GM12878 (cell line): ENCODE measurements around the gene PUS10. TPM values are rescaled to one million over a fixed set of nuclear protein-coding genes. Genes with fewer than 3 reads are reported as not detected.

ENCODE experiments used
- ATAC-seq: fragments of 200-7000 bp; cut with Tn5 transposase; 3 replicates; pipeline ENCODE4 v1.9.1; 2020; ENCODE audit warnings: mild to moderate bottlenecking, moderate library complexity
- BruUV-seq: library from RNA; stranded (reverse); fragments of 400-500 nt; replicated peaks from 2 replicates; lab custom pipeline; 2021; lab: Mats Ljungman, UMichigan
- CTCF ChIA-PET: fragments of 300-600 bp; sonication (Branson Sonifier 250); formaldehyde crosslinking; extraction: SDS; loops from one replicate; lab custom pipeline; 2021; ENCODE audit warnings: inconsistent platforms; lab: Yijun Ruan, JAX
- POLR2A ChIA-PET: fragments of 350-600 bp; formaldehyde crosslinking; extraction: SDS; loops from one replicate; lab custom pipeline; 2021; ENCODE audit warnings: inconsistent platforms; lab: Charles Lee
- RAD21 ChIA-PET: fragments of 300-600 bp; sonication (Branson Sonifier 250); formaldehyde crosslinking; loops from one replicate; lab custom pipeline; 2023; ENCODE audit warnings: antibody characterized with exemption; ENCODE audit not compliant: unreplicated experiment; lab: Charles Lee
- SMC1A ChIA-PET: fragments of 300-600 bp; sonication (Branson Sonifier 250); formaldehyde crosslinking; loops from one replicate; lab custom pipeline; 2023; ENCODE audit not compliant: unreplicated experiment, uncharacterized antibody; lab: Charles Lee
- DNase-seq: peaks from one replicate; pipeline ENCODE4 v3.0.0-alpha.2; 2011; ENCODE audit warnings: low read depth, low spot score
- FAIRE-seq: peaks from 3 replicates; lab custom pipeline; 2011; peaks lifted over from hg19 to GRCh38; lab: Jason Lieb, UNC
- H2AFZ ChIP-seq: 2 replicates; pipeline ENCODE4 v1.6.0; 2011; ENCODE audit warnings: low read depth, low read length, control low read depth; ENCODE audit not compliant: control insufficient read depth
- H3K27ac ChIP-seq: 2 replicates; pipeline ENCODE4 v1.5.1; 2011; ENCODE audit warnings: control low read depth; ENCODE audit not compliant: control insufficient read depth, insufficient read depth
- H3K27me3 ChIP-seq, 2 experiments: replicated peaks in 1 of 2; 2 replicates each; pipeline versions ENCODE4 v1.6.0 to v1.6.1; 2011; ENCODE audit warnings: low read length in 1 of 2; ENCODE audit not compliant: control insufficient read depth in 2 of 2, insufficient read depth in 2 of 2
- H3K36me3 ChIP-seq, 2 experiments: 2 replicates each; pipeline ENCODE4 v1.5.1; 2011; ENCODE audit warnings: low read length in 1 of 2; ENCODE audit not compliant: control insufficient read depth in 2 of 2, insufficient read depth in 2 of 2
- H3K4me1 ChIP-seq: 2 replicates; pipeline ENCODE4 v1.6.1; 2011; ENCODE audit warnings: mild to moderate bottlenecking, low read length, moderate library complexity, mixed read lengths; ENCODE audit not compliant: control insufficient read depth, insufficient read depth
- H3K4me2 ChIP-seq: 2 replicates; pipeline ENCODE4 v1.6.0; 2011; ENCODE audit warnings: control low read depth; ENCODE audit not compliant: control insufficient read depth, insufficient read depth
- H3K4me3 ChIP-seq: fragments of 200-600 bp; sonication (generic); 2 replicates; pipeline ENCODE4 v1.5.1; 2016
- H3K79me2 ChIP-seq: 2 replicates; pipeline ENCODE4 v1.6.0; 2011; ENCODE audit warnings: low read length; ENCODE audit not compliant: control insufficient read depth, insufficient read depth
- H3K9ac ChIP-seq: 2 replicates; pipeline ENCODE4 v1.8.0; 2011; ENCODE audit warnings: low read length, control low read depth, mixed read lengths; ENCODE audit not compliant: control insufficient read depth, insufficient read depth
- H3K9me3 ChIP-seq: replicated peaks from 3 replicates; pipeline ENCODE4 v1.5.1; 2011; ENCODE audit warnings: mild to moderate bottlenecking, low read length; ENCODE audit not compliant: control insufficient read depth, insufficient read depth
- H4K20me1 ChIP-seq: 2 replicates; pipeline ENCODE4 v1.6.0; 2011; ENCODE audit not compliant: control insufficient read depth, insufficient read depth
- BHLHE40 ChIP-seq, 2 experiments: fragments of 450-650 bp in 1 of 2; IDR thresholded peaks; 2 replicates each; pipeline ENCODE4 v1.6.1; 2011 to 2017; ENCODE audit warnings: low read depth in 2 of 2, borderline replicate concordance in 1 of 2, improper control_type of control experiment in 1 of 2, low read length in 1 of 2, mild to moderate bottlenecking in 1 of 2
- CBX5 ChIP-seq: sonication (generic); IDR thresholded peaks from 2 replicates; pipeline ENCODE4 v1.6.1; 2016; ENCODE audit warnings: low read depth, moderate library complexity, mild to moderate bottlenecking, inconsistent platforms
- CHD1 ChIP-seq: IDR thresholded peaks from 2 replicates; pipeline ENCODE4 v1.6.1; 2012; ENCODE audit warnings: low read depth, low read length, improper control_type of control experiment
- CREB1 ChIP-seq: IDR thresholded peaks from 2 replicates; pipeline ENCODE4 v1.6.1; 2012; ENCODE audit warnings: low read depth, mild to moderate bottlenecking, inconsistent platforms
- EED ChIP-seq: sonication (generic); IDR thresholded peaks from 2 replicates; pipeline ENCODE4 v1.6.1; 2016; ENCODE audit warnings: antibody characterized with exemption, low read depth
- EP300 ChIP-seq, 2 experiments: fragments of 150-350 bp in 1 of 2; IDR thresholded peaks; 2 replicates each; pipeline ENCODE4 v1.6.1; 2011 to 2012; ENCODE audit warnings: low read depth in 2 of 2, low read length in 2 of 2, borderline replicate concordance in 1 of 2, improper control_type of control experiment in 1 of 2, inconsistent platforms in 1 of 2; ENCODE audit not compliant: control insufficient read depth in 1 of 2
- IKZF1 ChIP-seq: fragments of 450-650 bp; conservative IDR thresholded peaks from 2 replicates; pipeline ENCODE4 v1.6.1; 2017; ENCODE audit warnings: antibody characterized with exemption, mild to moderate bottlenecking
- IKZF2 ChIP-seq, 2 experiments: fragments of 450-650 bp; IDR thresholded peaks; 2 replicates each; pipeline ENCODE4 v1.6.1; 2017; ENCODE audit warnings: mild to moderate bottlenecking in 2 of 2, moderate library complexity in 2 of 2
- KAT2A ChIP-seq: conservative IDR thresholded peaks from 2 replicates; pipeline ENCODE4 v1.6.1; 2011; ENCODE audit warnings: low read depth, low read length; ENCODE audit not compliant: control insufficient read depth
- MTA3 ChIP-seq: IDR thresholded peaks from 2 replicates; pipeline ENCODE4 v1.6.1; 2012; ENCODE audit warnings: low read length, inconsistent platforms, borderline replicate concordance
- NFYB ChIP-seq: IDR thresholded peaks from 2 replicates; pipeline ENCODE4 v1.6.1; 2011; ENCODE audit warnings: low read depth, mild to moderate bottlenecking, low read length, improper control_type of control experiment, moderate library complexity; ENCODE audit not compliant: insufficient read depth
- RCOR1 ChIP-seq: conservative IDR thresholded peaks from 2 replicates; pipeline ENCODE4 v1.6.1; 2012; ENCODE audit warnings: low read depth, low read length, improper control_type of control experiment
- RELB ChIP-seq: fragments of 450-650 bp; IDR thresholded peaks from 2 replicates; pipeline ENCODE4 v1.6.1; 2017; ENCODE audit warnings: low read depth, mild to moderate bottlenecking, moderate library complexity
- SP1 ChIP-seq: IDR thresholded peaks from one replicate; pipeline ENCODE4 v1.6.1; 2011; ENCODE audit warnings: low read depth, low read length
- TCF7 ChIP-seq: IDR thresholded peaks from 2 replicates; pipeline ENCODE4 v1.6.1; 2014; ENCODE audit warnings: antibody characterized with exemption, borderline replicate concordance
- ZNF274 ChIP-seq: IDR thresholded peaks from one replicate; pipeline ENCODE4 v1.8.0; 2011; ENCODE audit not compliant: insufficient read length, insufficient read depth
- ZNF384 ChIP-seq: IDR thresholded peaks from 2 replicates; pipeline ENCODE4 v1.6.1; 2012; ENCODE audit warnings: low read depth, mild to moderate bottlenecking, low read length, improper control_type of control experiment, borderline replicate concordance
- WGBS: methylation state at CpG from one replicate; pipeline ENCODE4 v1.1.6; 2016; ENCODE audit warnings: low lambda C conversion rate; ENCODE audit not compliant: insufficient replicate concordance, insufficient coverage; ENCODE audit errors: missing lambda C conversion rate; 5-methylcytosine and 5-hydroxymethylcytosine counted together
- in situ Hi-C: fragments of 300-500 bp; cut with MboI; formaldehyde crosslinking; loops from 9 replicates; pipeline ENCODE4 v1.14.3; 2018; ENCODE audit warnings: mixed read lengths
- intact Hi-C: fragments of 100-400 bp; cut with micrococcal nuclease; formaldehyde crosslinking; loops from one replicate; pipeline ENCODE4 v1.14.2; 2022; ENCODE audit not compliant: unreplicated experiment
- polyA plus RNA-seq, 11 experiments: library from polyadenylated mRNA; depleted of rRNA in 4 of 11; unstranded in 6 of 11; stranded (reverse) in 5 of 11; fragments of >200 nt; fragmentation: Nextera tagmentation in 4 of 11; fragmentation: Illumina TruSeq in 1 of 11; extraction: Ambion mirVana in 4 of 11; extraction: Trizol in 1 of 11; gene quantifications; 1 replicate in 1 of 11; 2 replicates in 10 of 11; pipeline versions ENCODE4 v1.2.1 to v1.2.3, GENCODE V29; 2011 to 2016; ENCODE audit warnings: inconsistent platforms in 2 of 11, missing spikeins in 2 of 11, low read depth in 1 of 11
- total RNA-seq, 4 experiments: library from RNA; depleted of rRNA in 3 of 4; stranded (reverse); fragments of >200 nt in 3 of 4; fragmentation: Illumina TruSeq in 1 of 4; extraction: Trizol in 1 of 4; gene quantifications; 2 replicates each; pipeline versions ENCODE4 v1.2.1 to v1.2.3, GENCODE V29; 2013 to 2021
- TF ChIP-seq, protein P1 (sequence below): fragments of 450-650 bp; IDR thresholded peaks from 2 replicates; pipeline ENCODE4 v1.6.1; 2017; ENCODE audit warnings: mild to moderate bottlenecking, low read depth, inconsistent platforms; ENCODE audit not compliant: poor library complexity, severe bottlenecking

PUS10 gene
- total and polyA plus RNA-seq, 10 of the 15 experiments (the other 5 are each of a cell fraction or from before 2014, with no cell fraction given) = 9.1 to 17.0 (median 13.0) TPM

DNA sequence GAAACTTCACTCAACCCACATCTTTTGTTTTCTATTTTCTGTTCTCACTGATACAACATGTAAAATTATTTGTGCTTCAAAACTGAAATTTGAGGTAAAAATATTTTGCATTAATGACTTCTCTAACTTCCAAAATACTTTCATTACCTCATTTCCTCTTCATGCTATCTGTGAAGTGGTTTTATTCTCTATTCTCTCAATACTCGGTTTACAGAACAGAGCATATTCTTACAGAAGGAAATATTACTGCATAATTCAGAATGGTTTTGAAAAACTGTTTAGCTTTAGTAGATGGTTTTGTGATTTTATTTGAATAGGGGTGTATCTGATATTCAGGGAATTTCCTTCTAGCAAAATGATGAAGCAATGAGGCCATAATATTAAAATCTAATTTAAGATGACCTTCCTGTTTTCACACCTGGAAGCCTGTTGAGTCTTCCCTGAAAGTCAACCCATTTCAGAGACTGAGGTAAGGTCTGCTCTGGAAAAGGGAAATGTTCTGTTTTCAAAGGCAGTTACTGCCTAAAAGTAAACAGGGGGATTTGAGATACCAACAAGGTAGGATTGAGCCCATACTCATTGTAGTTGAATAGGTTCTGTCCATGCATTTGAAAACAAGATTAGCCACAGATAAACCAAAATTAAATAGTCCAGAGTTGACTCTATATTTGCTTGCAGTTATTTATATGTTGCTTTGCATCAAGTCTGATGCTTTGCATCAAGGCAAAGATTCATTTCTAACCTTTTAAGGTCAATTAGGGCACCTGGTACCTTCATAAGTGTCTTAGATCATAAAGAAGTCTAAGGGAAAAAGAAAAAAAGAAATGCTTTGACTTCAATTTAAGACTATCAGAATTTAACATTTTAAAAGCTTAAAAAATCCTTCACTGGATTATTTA, 51.3 kb downstream of the PUS10 start:
- peak overlapping the region; percentile 41; the same call in 1 of the 2 replicates for H3K4me3 ChIP-seq
- RAD21 ChIA-PET = interaction anchor here (0.7 to 5.4 kb wide), 16 partner anchors 9 to 149 kb away, joined by 3 to 45 read pairs (median 10); partner anchors contain the start of gene REL
- no peaks in the 10 kb centered on the region for H3K79me2 ChIP-seq
- no peaks in the 10 kb centered on the region for H4K20me1 ChIP-seq
- H3K27ac ChIP-seq = peak overlapping the region; percentile 92
- peak overlapping the region; percentile 34 for H3K9ac ChIP-seq
- 4% methylated on average over 1 of the region's 1 CpG for WGBS
- POLR2A ChIA-PET = interaction anchor here (0.6 to 4.9 kb wide), 6 partner anchors 10 to 176 kb away, joined by 3 to 44 read pairs (median 6); no protein-coding TSS in a partner anchor
- H2AFZ ChIP-seq = no peak overlapping the region
- intact Hi-C loops = loop anchor here (1.0 kb wide), 1 partner anchor 27 kb away; no protein-coding TSS in a partner anchor
- no peaks in the 10 kb centered on the region for H3K27me3 ChIP-seq
- BruUV-seq = TSS peak; percentile 82
- in situ Hi-C loops = no loop called here
- H3K4me1 ChIP-seq = peaks cover 35% of the 10 kb centered on the region
- H3K4me2 ChIP-seq = peak overlapping the region; percentile 92
- FAIRE-seq (peak; percentile 54), ATAC-seq (peak; percentile 81), DNase-seq (peak; percentile 52)
- CTCF ChIA-PET = interaction anchor here (0.8 to 2.2 kb wide), 10 partner anchors 13 to 170 kb away, joined by 3 to 10 read pairs (median 4); partner anchors contain the start of gene REL
- H3K9me3 ChIP-seq = no peaks in the 10 kb centered on the region; the same call in 2 of the 3 replicates
- peaks cover 0 to 4% of the 10 kb centered on the region in 2 experiments; a peak in 2 of 4 replicates for H3K36me3 ChIP-seq
- SMC1A ChIA-PET = interaction anchor here (0.6 to 7.8 kb wide), 25 partner anchors 8 to 256 kb away, joined by 3 to 108 read pairs (median 5); partner anchors contain the start of gene REL
- TF ChIP-seq KAT2A (no peak), SP1 (peak; percentile 36), ZNF384 (0 out of 2 replicates have a peak, but pooled peaks have one; percentile 17), CBX5 (peak; percentile 63; the same call in 1 of the 2 replicates), TCF7 (peak; percentile 96), IKZF2 (IDR thresholded peaks at IDR 0.05) (peak; percentile 72 to 92; a peak in 3 of 4 replicates), RCOR1 (0 out of 2 replicates have a peak, but pooled peaks have one; percentile 46), BHLHE40 (IDR thresholded peaks at IDR 0.05; ENCODE audit: borderline replicate concordance in 1 of 2, low read depth in 2 of 2, low read length in 1 of 2) (peak; percentile 58 to 69; a peak in 2 of 4 replicates), EED (peak; percentile 55), CREB1 (peak; percentile 84), IKZF1 (peak; percentile 61), CHD1 (no peak), MTA3 (peak; percentile 77; the same call in 1 of the 2 replicates), RELB (peak; percentile 75), EP300 (IDR thresholded peaks at IDR 0.05; ENCODE audit: borderline replicate concordance in 1 of 2, control insufficient read depth in 1 of 2, low read depth in 2 of 2, low read length in 2 of 2) (peak; percentile 77 to 79; a peak in 3 of 4 replicates), ZNF274 (no peak), NFYB (no peak)
- TF ChIP-seq, protein P1, sequence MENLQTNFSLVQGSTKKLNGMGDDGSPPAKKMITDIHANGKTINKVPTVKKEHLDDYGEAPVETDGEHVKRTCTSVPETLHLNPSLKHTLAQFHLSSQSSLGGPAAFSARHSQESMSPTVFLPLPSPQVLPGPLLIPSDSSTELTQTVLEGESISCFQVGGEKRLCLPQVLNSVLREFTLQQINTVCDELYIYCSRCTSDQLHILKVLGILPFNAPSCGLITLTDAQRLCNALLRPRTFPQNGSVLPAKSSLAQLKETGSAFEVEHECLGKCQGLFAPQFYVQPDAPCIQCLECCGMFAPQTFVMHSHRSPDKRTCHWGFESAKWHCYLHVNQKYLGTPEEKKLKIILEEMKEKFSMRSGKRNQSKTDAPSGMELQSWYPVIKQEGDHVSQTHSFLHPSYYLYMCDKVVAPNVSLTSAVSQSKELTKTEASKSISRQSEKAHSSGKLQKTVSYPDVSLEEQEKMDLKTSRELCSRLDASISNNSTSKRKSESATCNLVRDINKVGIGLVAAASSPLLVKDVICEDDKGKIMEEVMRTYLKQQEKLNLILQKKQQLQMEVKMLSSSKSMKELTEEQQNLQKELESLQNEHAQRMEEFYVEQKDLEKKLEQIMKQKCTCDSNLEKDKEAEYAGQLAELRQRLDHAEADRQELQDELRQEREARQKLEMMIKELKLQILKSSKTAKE = peak; percentile 81
